Astrocyte of the spinal cord (primary cell): Measurements from ENCODE around the gene HOXB8.

Experiments
- DNase-seq: peaks from one replicate; pipeline ENCODE4 v3.0.0; 2011; ENCODE audit warnings: low read depth, low spot score
- H3K4me3 ChIP-seq: 2 replicates; pipeline ENCODE4 v1.5.1; 2011; ENCODE audit warnings: low read depth, mild to moderate bottlenecking, low read length, moderate library complexity
- CTCF ChIP-seq: IDR thresholded peaks from 2 replicates; pipeline ENCODE4 v1.5.1; 2012; ENCODE audit warnings: low read depth, mild to moderate bottlenecking, low read length, inconsistent platforms
- in situ Hi-C: cut with HindIII; loops from 2 replicates; pipeline ENCODE4 v1.10.0; 2017; ENCODE audit warnings: low sequenced_read_pairs

Gene HOXB8

GRCh38 chr17:48597528-48597777 lies 17.6 kb downstream of the HOXB8 start:
- DNase-seq: no peak
- H3K4me3 ChIP-seq: peak overlapping the region; percentile 57
- no peak for TF ChIP-seq CTCF
- in situ Hi-C loops: no loop called here

- in situ Hi-C loops: no loop called here
- peak; percentile 77 for DNase-seq
- peak overlapping the region; percentile 57 for H3K4me3 ChIP-seq
- no peak for TF ChIP-seq CTCF
Measured at GRCh38 chr17:48596735-48597527, 18.2 kb downstream of the HOXB8 start.

- peak; percentile 46 for DNase-seq
- peak overlapping the region; percentile 57 for H3K4me3 ChIP-seq
- in situ Hi-C loops: no loop called here
- no peak for TF ChIP-seq CTCF
Measured at GRCh38 chr17:48596000-48596734, 18.9 kb downstream of the HOXB8 start.

GRCh38 chr17:48595278-48595999 lies 19.7 kb downstream of the HOXB8 start:
- in situ Hi-C loops: no loop called here
- no peak for TF ChIP-seq CTCF
- no peak for DNase-seq
- peak overlapping the region; percentile 57 for H3K4me3 ChIP-seq

- in situ Hi-C loops: no loop called here
- TF ChIP-seq CTCF: no peak
- DNase-seq: peak; percentile 55
- peak overlapping the region; percentile 57 for H3K4me3 ChIP-seq
Measured at GRCh38 chr17:48594538-48595277, 20.4 kb downstream of the HOXB8 start.
